Ovary (tissue), 9 donors: ENCODE results near the gene NPTN. TPM values are rescaled to one million over a fixed set of nuclear protein-coding genes. Genes with fewer than 3 reads are reported as not detected.
A peak's percentile ranks its signal among the peaks of the same experiment; 100 is the strongest.

Experiments used
- DNase-seq, 5 donors: peaks; one replicate each; pipeline ENCODE4 v3.0.0-alpha.2; 2019 to 2020
- H3K27ac ChIP-seq, 2 donors: fragments of 200-600 bp; one replicate each; pipeline versions ENCODE4 v1.5.1 to v1.8.0; 2019 to 2022
- H3K27me3 ChIP-seq: fragments of 200-600 bp; one replicate; pipeline ENCODE4 v1.8.0; 2022
- H3K36me3 ChIP-seq: fragments of 200-600 bp; sonication (generic); one replicate; pipeline ENCODE4 v1.5.1; 2019
- H3K4me1 ChIP-seq: one replicate; pipeline ENCODE4 v1.8.1; 2013; ENCODE audit warnings: mild to moderate bottlenecking, moderate library complexity; ENCODE audit not compliant: insufficient read depth
- H3K4me3 ChIP-seq: fragments of 200-600 bp; sonication (generic); one replicate; pipeline ENCODE4 v1.5.1; 2017
- H3K9me3 ChIP-seq, 2 donors: fragments of 200-600 bp in 1 of 2; sonication (generic) in 1 of 2; one replicate each; pipeline versions ENCODE4 v1.5.1 to v1.8.1; 2013 to 2019; ENCODE audit warnings: mild to moderate bottlenecking in 1 of 2, moderate library complexity in 1 of 2
- CTCF ChIP-seq, 3 donors: fragments of 450-650 bp in 2 of 3; fragments of 200-600 bp in 1 of 3; IDR thresholded peaks; one replicate each; pipeline versions ENCODE4 v1.5.1 to v1.8.0; 2016 to 2022; ENCODE audit warnings: antibody characterized with exemption in 3 of 3, mild to moderate bottlenecking in 1 of 3
- EP300 ChIP-seq: sonication (generic); formaldehyde crosslinking; IDR thresholded peaks from one replicate; pipeline ENCODE4 v1.6.1; 2017; ENCODE audit warnings: antibody characterized with exemption
- POLR2A ChIP-seq: fragments of 450-650 bp; IDR thresholded peaks from one replicate; pipeline ENCODE4 v1.6.1; 2017; ENCODE audit warnings: antibody characterized with exemption, mild to moderate bottlenecking, moderate library complexity
- WGBS, 3 donors: extraction: QIAGEN DNeasy Blood & Tissue Kit in 1 of 3; methylation state at CpG; one replicate each; pipeline versions ENCODE4 v1.1.5 to v1.1.7; 2013 to 2017; 5-methylcytosine and 5-hydroxymethylcytosine counted together
- intact Hi-C, 4 donors: fragments of 100-400 bp; cut with DNase I; formaldehyde crosslinking; loops; one replicate each; pipeline versions ENCODE4 v1.11.0 to v1.15.1; 2022 to 2023
- polyA plus RNA-seq, 2 donors: library from polyadenylated mRNA; stranded (reverse); fragments of 200-250 nt in 1 of 2; fragments of 350-450 nt in 1 of 2; fragmentation: Illumina TruSeq in 1 of 2; extraction: RNeasy Lipid Tissue Mini Kit (QIAGEN cat#74804) in 1 of 2; gene quantifications; one replicate each; pipeline ENCODE4 v1.2.3, GENCODE V29; 2013 to 2014
- total RNA-seq, 7 donors: library from RNA; depleted of rRNA in 2 of 7; stranded (reverse); fragments of >200 nt in 2 of 7; fragmentation: NEBNext Ultra II Directional in 3 of 7; extraction: Animal tissue kit (Norgen Biotek cat#: 25700) in 3 of 7; gene quantifications; one replicate each; pipeline versions ENCODE4 v1.1.0 to v1.2.4, GENCODE V29; 2016 to 2023
- donor health status: DM: no; HTN: no; CAD: no; lungs with moderate emphysema.
- donor health status: DM: no; HTN: no; CAD: no.
- donor health status: Bipolar disorder and iron deficiency.
- donor health status: DM: yes; HTN: yes; CAD: no.
- donor health status: DM: no; HTN: no; CAD: no.
- donor health status: DM: yes; HTN: yes; CAD: no.

The NPTN gene
- total and polyA plus RNA-seq, 9 donors: 39.2 to 245 (median 82.0) TPM

DNA sequence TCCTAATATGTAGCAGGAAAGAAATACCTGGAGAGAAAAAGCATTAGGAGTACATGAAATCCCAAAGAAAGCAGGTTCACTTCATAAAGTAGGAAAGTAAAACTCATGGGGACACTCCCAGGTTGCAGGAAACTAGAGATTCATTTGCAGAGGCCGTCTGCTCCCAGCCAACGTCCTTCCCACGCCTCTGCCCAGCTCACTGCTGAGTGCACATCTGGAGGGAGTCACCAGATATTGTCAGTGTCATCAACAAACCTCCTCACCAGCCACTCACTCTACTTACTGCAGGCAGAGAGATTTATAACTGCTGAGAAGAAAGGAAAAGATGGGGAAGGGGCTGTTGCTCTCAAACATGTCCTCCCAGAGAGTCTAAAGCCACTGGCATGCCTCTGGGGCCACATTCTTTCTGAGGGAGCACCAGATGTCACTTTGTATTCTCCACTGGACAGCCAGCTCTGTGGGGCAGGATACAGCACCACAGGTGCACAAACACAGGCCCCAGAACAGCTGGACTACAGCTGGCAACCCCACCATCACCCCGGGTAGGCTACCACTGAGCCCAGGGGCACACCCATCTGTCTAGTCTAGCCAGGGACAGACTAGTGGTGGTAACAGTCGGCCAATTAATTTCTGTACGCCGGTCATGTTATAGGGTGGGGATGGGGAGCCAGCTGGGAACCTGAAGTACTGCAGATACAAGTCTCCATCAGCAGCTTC, 64.5 kb downstream of the NPTN start:
- Histone ChIP-seq H3K4me3 (no peak overlapping the region), H3K36me3 (no peaks in the 10 kb centered on the region), H3K27ac (no peak overlapping the region), H3K9me3 (no peaks in the 10 kb centered on the region), H3K4me1 (no peaks in the 10 kb centered on the region), H3K27me3 (no peaks in the 10 kb centered on the region)
- intact Hi-C loops: loop anchor here (5.0 to 10.0 kb wide), 4 partner anchors 64 to 336 kb away; partner anchors contain the start of gene NPTN (in 3 of the 4)
- 75 to 79% (median 78%) methylated on average over 7 of the region's 7 CpGs for WGBS, 3 donors
- DNase-seq: no peak
- no peak for TF ChIP-seq CTCF (IDR thresholded peaks at IDR 0.05)
- TF ChIP-seq POLR2A: no peak
- no peak for TF ChIP-seq EP300

GRCh38 chr15:73567020-73567419, 66.2 kb downstream of the NPTN start:
- intact Hi-C loops: loop anchor here (5.0 to 10.0 kb wide), 4 partner anchors 65 to 338 kb away; partner anchors contain the start of gene NPTN (in 3 of the 4)
- Histone ChIP-seq H3K27ac (no peak overlapping the region), H3K4me3 (no peak overlapping the region), H3K4me1 (no peaks in the 10 kb centered on the region), H3K27me3 (no peaks in the 10 kb centered on the region), H3K9me3 (no peaks in the 10 kb centered on the region), H3K36me3 (no peaks in the 10 kb centered on the region)
- DNase-seq: no peak
- TF ChIP-seq POLR2A: no peak
- 68 to 79% (median 78%) methylated on average over 1 of the region's 1 CpG for WGBS, 3 donors

DNA sequence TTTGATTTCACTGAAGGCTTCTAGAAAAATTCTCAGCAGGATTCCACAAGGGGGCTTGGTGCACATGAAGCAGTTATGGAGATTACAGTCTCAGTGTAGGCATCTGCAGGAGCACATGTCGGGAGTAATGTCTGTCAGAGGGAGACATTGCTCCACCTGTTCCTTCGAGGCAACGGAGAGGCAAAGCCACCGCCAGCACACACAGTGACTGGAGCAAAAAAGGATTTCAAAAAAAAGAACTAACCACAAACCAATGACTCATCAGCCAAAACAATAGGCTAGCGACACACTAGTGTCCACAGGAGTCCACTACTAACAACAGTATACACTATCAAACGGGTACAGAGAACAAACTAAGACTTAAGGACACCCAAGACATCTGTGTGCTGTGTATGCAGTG, 68.9 kb downstream of the NPTN start:
- no peaks in the 10 kb centered on the region for H3K36me3 ChIP-seq
- intact Hi-C loops: loop anchor here (5.0 to 10.0 kb wide), 4 partner anchors 71 to 341 kb away; partner anchors contain the start of gene NPTN (in 1 of the 4)
- no peaks in the 10 kb centered on the region for H3K27me3 ChIP-seq
- no peaks in the 10 kb centered on the region for H3K4me1 ChIP-seq
- TF ChIP-seq POLR2A (no peak), CTCF (IDR thresholded peaks at IDR 0.05) (no peak), EP300 (no peak)
- H3K9me3 ChIP-seq: no peaks in the 10 kb centered on the region
- no peak for DNase-seq
- 31 to 37% (median 33%) methylated on average over 6 of the region's 6 CpGs for WGBS, 3 donors
- no peak overlapping the region for H3K4me3 ChIP-seq
- no peak overlapping the region for H3K27ac ChIP-seq

GRCh38 chr15:73560501-73561117, 72.6 kb downstream of the NPTN start:
- Histone ChIP-seq H3K4me3 (no peak overlapping the region), H3K27ac (no peak overlapping the region), H3K9me3 (no peaks in the 10 kb centered on the region), H3K27me3 (no peaks in the 10 kb centered on the region), H3K36me3 (no peaks in the 10 kb centered on the region), H3K4me1 (no peaks in the 10 kb centered on the region)
- intact Hi-C loops: loop anchor here (5.0 to 10.0 kb wide), 4 partner anchors 74 to 344 kb away; partner anchors contain the start of gene NPTN (in 1 of the 4)
- TF ChIP-seq CTCF (IDR thresholded peaks at IDR 0.05) (peak in 1 of 3 donors; percentile 46), POLR2A (no peak)
- 42 to 52% (median 44%) methylated on average over 2 of the region's 2 CpGs for WGBS, 3 donors
- no peak for DNase-seq

- H3K4me3 ChIP-seq: no peak overlapping the region
- no peaks in the 10 kb centered on the region for H3K36me3 ChIP-seq
- no peaks in the 10 kb centered on the region for H3K27me3 ChIP-seq
- intact Hi-C loops: loop anchor here in 2 of 4 donors (5.0 to 10.0 kb wide), 2 partner anchors 76 to 79 kb away; partner anchors contain the start of gene NPTN (in 1 of the 2)
- 76 to 83% (median 82%) methylated on average over 1 of the region's 1 CpG for WGBS, 3 donors
- no peak for TF ChIP-seq EP300
- TF ChIP-seq CTCF (IDR thresholded peaks at IDR 0.05): no peak
- TF ChIP-seq POLR2A: no peak
- H3K27ac ChIP-seq: no peak overlapping the region
- no peak for DNase-seq
- no peaks in the 10 kb centered on the region for H3K4me1 ChIP-seq
- H3K9me3 ChIP-seq: no peaks in the 10 kb centered on the region
These were observed 74.7 kb downstream of the NPTN start for GRCh38 chr15:73558529-73558928.
